Thyroid gland (tissue), 4 donors: ENCODE data around the gene SMS.

Experiments used
- CTCF ChIP-seq, 6 experiments: fragments of 200-600 bp in 3 of 6; fragments of 450-650 bp in 3 of 6; sonication (generic) in 3 of 6; IDR thresholded peaks; one replicate each; pipeline ENCODE4 v1.5.1; 2016 to 2019; ENCODE audit warnings: antibody characterized with exemption in 6 of 6, mild to moderate bottlenecking in 2 of 6, inconsistent platforms in 1 of 6, moderate library complexity in 1 of 6
- POLR2A ChIP-seq, 2 donors: fragments of 450-650 bp; IDR thresholded peaks; one replicate each; pipeline ENCODE4 v1.6.1; 2017; ENCODE audit warnings: antibody characterized with exemption in 2 of 2, mild to moderate bottlenecking in 2 of 2, moderate library complexity in 1 of 2

GRCh38 chrX:22024577-22024976 lies 84.1 kb downstream of the SMS start:
- TF ChIP-seq CTCF (IDR thresholded peaks at IDR 0.05) (no peak), POLR2A (IDR thresholded peaks at IDR 0.05) (no peak)
